GM06990 (cell line): ENCODE results near the gene SLC2A4RG.
"Not testable (repeated sequence)": the region's sequence is repeated elsewhere in the genome, so short reads cannot be mapped to it uniquely, and the experiment has no call there.

Experiments
- DNase-seq: peaks from one replicate; pipeline ENCODE4 v3.0.0-alpha.2; 2011; ENCODE audit not compliant: insufficient read length; ENCODE audit errors: extremely low read depth
- H3K27me3 ChIP-seq: replicated peaks from 2 replicates; pipeline ENCODE4 v1.6.0; 2011; ENCODE audit warnings: low read length; ENCODE audit not compliant: control insufficient read depth, insufficient read depth
- H3K36me3 ChIP-seq: 2 replicates; pipeline ENCODE4 v1.5.1; 2011; ENCODE audit warnings: low read length; ENCODE audit not compliant: control insufficient read depth, insufficient read depth
- H3K4me3 ChIP-seq: replicated peaks from 2 replicates; pipeline ENCODE4 v1.5.1; 2011; ENCODE audit warnings: low read depth, mild to moderate bottlenecking, control low read depth, low read length
- TF ChIP-seq, protein P1 (sequence below): IDR thresholded peaks from 2 replicates; pipeline ENCODE4 v1.5.1; 2011; ENCODE audit warnings: low read length, control low read depth, mild to moderate bottlenecking, inconsistent platforms; ENCODE audit not compliant: insufficient read depth, poor library complexity, severe bottlenecking

Gene SLC2A4RG

DNA sequence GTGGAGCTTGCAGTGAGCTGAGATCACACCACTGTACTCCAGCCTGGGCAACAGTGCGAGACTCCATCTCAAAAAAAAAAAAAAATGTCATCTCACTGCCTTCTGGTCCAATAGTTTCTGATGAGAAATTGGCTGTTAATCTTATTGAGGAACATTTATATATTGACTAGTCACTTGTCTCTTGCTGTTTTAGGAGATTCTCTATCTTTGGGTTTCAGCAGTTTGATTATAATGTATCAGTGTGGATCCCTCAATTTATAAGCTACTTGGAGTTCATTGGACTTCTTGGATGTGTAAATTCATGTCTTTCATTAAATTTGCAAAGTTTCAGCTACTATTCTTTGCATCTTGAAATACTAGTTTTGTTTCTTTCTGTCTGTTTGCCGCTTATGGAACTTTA lies 20.6 kb upstream of the SLC2A4RG start:
- Histone ChIP-seq H3K4me3 (no peak overlapping the region), H3K36me3 (peaks cover 6% of the 10 kb centered on the region), H3K27me3 (no peaks in the 10 kb centered on the region)
- TF ChIP-seq, protein P1, sequence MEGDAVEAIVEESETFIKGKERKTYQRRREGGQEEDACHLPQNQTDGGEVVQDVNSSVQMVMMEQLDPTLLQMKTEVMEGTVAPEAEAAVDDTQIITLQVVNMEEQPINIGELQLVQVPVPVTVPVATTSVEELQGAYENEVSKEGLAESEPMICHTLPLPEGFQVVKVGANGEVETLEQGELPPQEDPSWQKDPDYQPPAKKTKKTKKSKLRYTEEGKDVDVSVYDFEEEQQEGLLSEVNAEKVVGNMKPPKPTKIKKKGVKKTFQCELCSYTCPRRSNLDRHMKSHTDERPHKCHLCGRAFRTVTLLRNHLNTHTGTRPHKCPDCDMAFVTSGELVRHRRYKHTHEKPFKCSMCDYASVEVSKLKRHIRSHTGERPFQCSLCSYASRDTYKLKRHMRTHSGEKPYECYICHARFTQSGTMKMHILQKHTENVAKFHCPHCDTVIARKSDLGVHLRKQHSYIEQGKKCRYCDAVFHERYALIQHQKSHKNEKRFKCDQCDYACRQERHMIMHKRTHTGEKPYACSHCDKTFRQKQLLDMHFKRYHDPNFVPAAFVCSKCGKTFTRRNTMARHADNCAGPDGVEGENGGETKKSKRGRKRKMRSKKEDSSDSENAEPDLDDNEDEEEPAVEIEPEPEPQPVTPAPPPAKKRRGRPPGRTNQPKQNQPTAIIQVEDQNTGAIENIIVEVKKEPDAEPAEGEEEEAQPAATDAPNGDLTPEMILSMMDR, result no peak
- DNase-seq, result no peak

DNA sequence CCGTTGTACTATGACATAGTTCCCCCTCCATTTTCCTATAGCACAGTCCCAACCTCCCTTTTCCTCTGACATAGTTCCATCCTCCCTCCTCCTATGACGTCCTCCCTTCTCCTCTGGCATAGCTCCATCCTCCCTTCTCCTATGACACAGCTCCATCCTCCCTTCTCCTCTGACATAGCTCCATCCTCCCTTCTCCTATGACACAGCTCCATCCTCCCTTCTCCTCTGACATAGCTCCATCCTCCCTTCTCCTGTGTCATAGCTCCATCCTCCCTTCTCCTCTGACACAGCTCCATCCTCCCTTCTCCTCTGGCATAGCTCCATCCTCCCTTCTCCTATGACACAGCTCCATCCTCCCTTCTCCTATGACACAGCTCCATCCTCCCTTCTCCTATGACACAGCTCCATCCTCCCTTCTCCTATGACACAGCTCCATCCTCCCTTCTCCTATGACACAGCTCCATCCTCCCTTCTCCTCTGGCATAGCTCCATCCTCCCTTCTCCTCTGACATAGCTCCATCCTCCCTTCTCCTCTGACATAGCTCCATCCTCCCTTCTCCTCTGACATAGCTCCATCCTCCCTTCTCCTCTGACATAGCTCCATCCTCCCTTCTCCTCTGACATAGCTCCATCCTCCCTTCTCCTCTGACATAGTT lies 16.5 kb upstream of the SLC2A4RG start:
- DNase-seq, H3K27me3 ChIP-seq, H3K4me3 ChIP-seq, H3K36me3 ChIP-seq: not testable (repeated sequence)

DNA sequence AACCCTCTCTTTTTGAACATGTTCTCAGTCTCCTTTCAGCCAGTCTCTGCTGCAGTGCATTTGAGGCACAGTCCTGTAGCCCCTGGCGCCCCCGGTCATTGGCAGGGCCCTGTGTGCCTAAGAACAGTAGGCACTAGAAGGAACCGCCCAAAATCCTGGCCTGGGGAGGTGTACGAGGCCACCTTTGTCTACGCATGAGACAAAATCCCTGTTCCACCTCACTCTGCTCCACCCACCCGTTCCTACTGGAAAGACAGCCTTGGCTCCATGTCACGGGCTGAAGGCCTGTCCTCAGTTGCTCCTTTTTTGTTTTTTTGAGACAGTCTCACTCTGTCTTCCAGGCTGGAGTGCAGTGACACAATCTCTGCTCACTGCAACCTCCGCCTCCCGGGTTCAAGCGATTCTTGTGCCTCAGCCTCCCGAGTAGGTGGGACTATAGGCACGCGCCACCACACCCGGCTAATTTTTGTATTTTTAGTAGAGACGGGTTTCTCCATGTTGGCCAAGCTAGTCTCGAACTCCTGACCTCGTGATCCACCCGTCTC lies 9.3 kb upstream of the SLC2A4RG start:
- H3K27me3 ChIP-seq, DNase-seq, H3K4me3 ChIP-seq: not testable (repeated sequence)
- H3K36me3 ChIP-seq, result peaks cover 20% of the 10 kb centered on the region

DNA sequence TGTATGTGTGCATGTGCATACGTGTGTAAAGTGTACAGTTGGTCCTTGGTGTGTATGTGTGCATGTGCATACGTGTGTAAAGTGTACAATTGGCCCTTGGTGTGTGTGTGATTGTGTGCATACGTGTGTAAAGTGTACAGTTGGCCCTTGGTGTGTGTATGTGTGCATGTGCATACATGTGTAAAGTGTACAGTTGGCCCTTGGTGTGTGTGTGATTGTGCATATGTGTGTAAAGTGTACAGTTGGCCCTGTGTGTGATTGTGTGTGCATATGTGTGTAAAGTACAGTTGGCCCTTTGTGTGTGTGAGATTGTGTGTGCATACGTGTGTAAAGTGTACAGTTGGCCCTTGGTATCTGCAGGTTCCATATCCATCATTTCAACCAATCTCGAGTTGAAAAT lies 8.2 kb upstream of the SLC2A4RG start:
- H3K4me3 ChIP-seq, result peak overlapping the region; percentile 33
- peaks cover 26% of the 10 kb centered on the region for H3K36me3 ChIP-seq
- no peak for DNase-seq
- TF ChIP-seq, protein P1, result no peak
- no peaks in the 10 kb centered on the region for H3K27me3 ChIP-seq

DNA sequence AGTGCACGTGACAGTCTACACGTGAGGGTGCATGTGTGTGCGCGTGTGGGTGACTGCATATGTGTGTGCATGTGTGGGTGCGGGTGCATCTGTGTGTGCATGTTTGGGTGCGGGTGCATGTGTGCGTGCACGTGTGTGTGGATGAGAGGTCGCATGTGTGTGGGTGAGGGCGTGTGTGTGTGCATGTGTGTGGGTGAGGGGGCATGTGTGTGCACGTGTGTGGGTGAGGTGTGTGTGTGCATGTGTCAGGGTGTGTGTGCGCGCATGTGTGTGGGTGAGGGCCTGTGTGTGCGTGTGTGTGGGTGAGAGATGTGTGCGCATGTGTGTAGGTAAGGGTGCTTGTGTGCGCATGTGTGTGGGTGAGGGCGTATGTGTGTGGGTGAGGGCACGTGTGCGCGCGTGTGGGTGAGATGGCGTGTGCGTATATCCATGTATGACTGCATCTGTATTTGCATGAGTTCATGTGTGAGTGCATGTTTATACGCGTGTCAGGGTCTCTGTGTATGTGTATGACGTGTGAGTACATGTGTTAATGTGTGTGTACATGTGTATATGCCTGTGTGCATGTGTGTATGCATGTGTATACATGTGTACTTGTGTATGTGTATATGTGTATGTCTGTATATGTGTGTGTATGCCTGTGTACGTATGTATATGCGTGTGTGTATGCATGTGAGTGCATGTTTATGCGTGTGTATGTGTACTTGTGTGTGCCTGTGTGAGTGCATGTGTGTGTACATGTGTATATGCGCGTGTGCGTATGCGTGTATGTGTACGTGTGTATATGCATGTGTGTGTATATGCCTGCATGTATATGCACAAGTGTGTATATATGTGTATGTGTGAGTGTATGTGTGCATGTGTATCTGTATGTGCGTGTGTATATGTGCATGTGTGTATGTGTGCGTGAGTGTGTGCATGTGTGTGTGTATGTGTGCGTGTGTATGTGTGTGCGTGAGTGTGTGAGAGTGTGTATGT lies 7.2 kb upstream of the SLC2A4RG start:
- Histone ChIP-seq H3K4me3 (no peak overlapping the region), H3K27me3 (no peaks in the 10 kb centered on the region), H3K36me3 (peaks cover 26% of the 10 kb centered on the region)
- TF ChIP-seq, protein P1, result no peak
- DNase-seq, result no peak

DNA sequence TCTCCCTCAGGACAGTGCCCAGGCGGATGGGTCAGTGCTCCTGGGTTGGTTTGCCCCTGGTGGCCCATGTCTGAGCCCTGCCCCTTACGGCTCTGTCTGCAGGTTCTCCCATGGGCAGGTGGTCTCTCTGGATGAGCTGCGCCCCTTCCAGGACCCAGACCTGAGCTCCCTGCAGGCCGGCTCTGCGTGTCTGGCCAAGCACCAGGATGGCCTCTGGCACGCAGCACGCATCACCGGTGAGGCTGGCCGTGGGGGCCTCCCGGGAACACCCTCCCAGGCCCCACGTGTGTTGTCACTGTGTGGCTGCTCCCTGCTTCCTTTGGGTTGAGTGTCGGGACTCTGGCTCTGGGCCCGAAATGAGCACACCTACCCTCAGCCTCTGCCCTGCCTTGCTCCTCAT lies 6.5 kb upstream of the SLC2A4RG start:
- DNase-seq, result no peak
- Histone ChIP-seq H3K36me3 (peaks cover 26% of the 10 kb centered on the region), H3K27me3 (no peaks in the 10 kb centered on the region), H3K4me3 (no peak overlapping the region)
- TF ChIP-seq, protein P1, result no peak
